Measurements from ENCODE around the gene CHCHD10.

- no peak for TF ChIP-seq CTCF (IDR thresholded peaks at IDR 0.05; ENCODE audit: low read depth, low read length, poor library complexity, severe bottlenecking)
- no peak for TF ChIP-seq EZH2phosphoT487 (IDR thresholded peaks at IDR 0.05; ENCODE audit: borderline replicate concordance, low read length)
Measured at GRCh38 chr22:23769321-23769965, 1.7 kb upstream of the CHCHD10 start.

Data from DOHH2 (cell line).